K562 (cell line): ENCODE data around the gene MEIS1. TPM values are rescaled to one million over a fixed set of nuclear protein-coding genes. Genes with fewer than 3 reads are reported as not detected.

Source experiments
- ERF ChIP-seq: fragments of 450-650 bp; formaldehyde crosslinking; IDR thresholded peaks from 2 replicates; pipeline ENCODE4 v1.4.0; 2020; ENCODE audit warnings: mild to moderate bottlenecking, mixed read lengths
- KAT2B ChIP-seq: IDR thresholded peaks from one replicate; pipeline ENCODE4 v1.6.1; 2012; ENCODE audit warnings: low read depth, mild to moderate bottlenecking, control low read depth, inconsistent platforms, low read length, moderate library complexity
- PML ChIP-seq: IDR thresholded peaks from 2 replicates; pipeline ENCODE4 v1.6.1; 2012; ENCODE audit warnings: low read length, inconsistent platforms
- POU5F1 ChIP-seq: fragments of 150-350 bp; IDR thresholded peaks from 2 replicates; pipeline ENCODE4 v1.6.1; 2014; ENCODE audit warnings: borderline replicate concordance, low read length, low read depth, mild to moderate bottlenecking; ENCODE audit not compliant: partially characterized antibody
- SIX5 ChIP-seq, 2 experiments: IDR thresholded peaks; 2 replicates each; pipeline ENCODE4 v1.6.1; 2011; ENCODE audit warnings: low read length in 2 of 2, borderline replicate concordance in 1 of 2, low read depth in 1 of 2, mild to moderate bottlenecking in 1 of 2, moderate library complexity in 1 of 2; ENCODE audit not compliant: insufficient read depth in 1 of 2
- TCF7L2 ChIP-seq: fragments of 150-350 bp; IDR thresholded peaks from 2 replicates; pipeline ENCODE4 v1.6.1; 2016; ENCODE audit warnings: low read depth, mild to moderate bottlenecking, low read length, moderate library complexity
- TEAD4 ChIP-seq, 2 experiments: sonication (generic) in 1 of 2; formaldehyde crosslinking in 1 of 2; IDR thresholded peaks; 2 replicates each; pipeline versions ENCODE4 v1.6.1 to v1.8.0; 2012 to 2022; ENCODE audit warnings: borderline replicate concordance in 1 of 2, inconsistent platforms in 1 of 2, low read length in 1 of 2, mild to moderate bottlenecking in 1 of 2, missing genetic modification reagents in 1 of 2
- ZNF24 ChIP-seq: fragments of 450-650 bp; IDR thresholded peaks from 2 replicates; pipeline ENCODE4 v1.6.1; 2016
- ZNF780A ChIP-seq: fragments of 250-450 bp; sonication (Bioruptor Pico); IDR thresholded peaks from 2 replicates; pipeline ENCODE4 v1.5.0; 2021; ENCODE audit warnings: mild to moderate bottlenecking
- polyA plus RNA-seq, 8 experiments: library from polyadenylated mRNA; depleted of rRNA in 4 of 8; stranded (reverse) in 5 of 8; unstranded in 3 of 8; fragments of >200 nt; fragmentation: Nextera tagmentation in 2 of 8; fragmentation: Illumina TruSeq in 1 of 8; extraction: Ambion mirVana in 2 of 8; extraction: Trizol in 1 of 8; gene quantifications; 2 replicates each; pipeline versions ENCODE4 v1.2.1 to v1.2.3, GENCODE V29; 2011 to 2014; ENCODE audit warnings: inconsistent platforms in 1 of 8, missing spikeins in 1 of 8
- total RNA-seq, 7 experiments: library from RNA; depleted of rRNA in 6 of 7; stranded (reverse); fragments of >200 nt in 6 of 7; fragmentation: Illumina TruSeq in 2 of 7; extraction: Trizol in 2 of 7; gene quantifications; 2 replicates each; pipeline versions ENCODE4 v1.2.1 to v1.2.3, GENCODE V29; 2011 to 2021; ENCODE audit warnings: low replicate concordance in 1 of 7
- TF ChIP-seq, protein P1 (sequence below): fragments of 250-450 bp; sonication (Bioruptor Pico); IDR thresholded peaks from 2 replicates; pipeline ENCODE4 v1.4.0; 2020
- TF ChIP-seq, protein P2 (sequence below): fragments of 450-650 bp; IDR thresholded peaks from 2 replicates; pipeline ENCODE4 v1.6.1; 2016
- TF ChIP-seq, protein P3 (sequence below), 2 experiments: fragments of 450-650 bp; IDR thresholded peaks; 2 replicates each; pipeline ENCODE4 v1.6.1; 2016
- TF ChIP-seq, protein P4 (sequence below): fragments of 250-450 bp; sonication (Bioruptor Pico); IDR thresholded peaks from 2 replicates; pipeline ENCODE4 v1.8.0; 2022; ENCODE audit warnings: inconsistent platforms
- TF ChIP-seq, protein P5 (sequence below): sonication (generic); formaldehyde crosslinking; IDR thresholded peaks from 2 replicates; pipeline ENCODE4 v1.8.0; 2023; ENCODE audit warnings: mild to moderate bottlenecking, missing genetic modification reagents
- TF ChIP-seq, protein P6 (sequence below): fragments of 250-450 bp; sonication (Bioruptor Pico); IDR thresholded peaks from 2 replicates; pipeline ENCODE4 v1.5.0; 2021

MEIS1 gene
- total and polyA plus RNA-seq, 9 of the 15 experiments (the other 6 are each of a cell fraction or from before 2014, with no cell fraction given): 2.3 to 9.0 (median 5.9) TPM

DNA sequence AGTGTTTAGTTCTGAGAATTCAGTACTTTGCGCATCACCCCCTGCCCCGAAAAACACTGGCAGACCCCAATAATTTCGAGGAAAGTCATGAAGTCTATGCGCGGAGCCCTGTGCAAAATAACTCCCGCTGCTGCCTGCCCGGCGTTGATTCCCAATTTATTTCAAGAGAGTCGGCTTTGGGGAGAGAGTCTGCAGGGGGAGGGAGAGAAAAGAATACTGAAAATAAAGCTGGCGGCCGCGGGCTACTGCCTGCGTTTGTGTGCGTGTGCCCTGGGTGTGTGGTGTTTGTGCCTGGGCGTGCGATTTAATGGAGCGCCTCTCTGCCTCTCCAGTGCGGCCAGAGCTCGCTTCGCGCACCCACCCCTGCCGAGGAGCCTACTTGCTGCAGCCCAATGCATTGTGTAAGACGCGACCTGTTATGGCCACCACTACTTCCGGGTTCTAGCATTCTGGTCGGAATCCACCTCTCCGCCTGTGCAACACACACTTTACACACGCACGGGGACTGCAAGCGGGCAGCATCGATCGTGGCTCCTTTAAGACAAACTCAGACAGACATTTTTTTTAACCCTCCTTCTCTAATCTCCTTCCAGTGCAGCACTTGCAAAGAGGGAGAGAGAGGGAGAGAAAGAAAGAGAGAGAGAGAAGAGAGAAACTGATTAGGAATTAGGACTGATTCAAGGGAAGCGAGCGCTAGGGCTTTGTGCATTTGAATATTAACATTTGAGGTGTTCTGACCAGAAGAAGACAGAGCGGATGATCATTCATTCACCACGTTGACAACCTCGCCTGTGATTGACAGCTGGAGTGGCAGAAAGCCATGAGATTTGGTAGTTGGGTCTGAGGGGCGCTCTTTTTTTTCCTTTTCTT lies at the start of gene MEIS1 (continued):
- TF ChIP-seq, protein P1, sequence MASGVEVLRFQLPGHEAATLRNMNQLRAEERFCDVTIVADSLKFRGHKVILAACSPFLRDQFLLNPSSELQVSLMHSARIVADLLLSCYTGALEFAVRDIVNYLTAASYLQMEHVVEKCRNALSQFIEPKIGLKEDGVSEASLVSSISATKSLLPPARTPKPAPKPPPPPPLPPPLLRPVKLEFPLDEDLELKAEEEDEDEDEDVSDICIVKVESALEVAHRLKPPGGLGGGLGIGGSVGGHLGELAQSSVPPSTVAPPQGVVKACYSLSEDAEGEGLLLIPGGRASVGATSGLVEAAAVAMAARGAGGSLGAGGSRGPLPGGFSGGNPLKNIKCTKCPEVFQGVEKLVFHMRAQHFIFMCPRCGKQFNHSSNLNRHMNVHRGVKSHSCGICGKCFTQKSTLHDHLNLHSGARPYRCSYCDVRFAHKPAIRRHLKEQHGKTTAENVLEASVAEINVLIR (CRISPR knock-in tag): 0 out of 2 replicates have a peak, but pooled peaks have one; percentile 13
- peak; percentile 68; the same call in 1 of the 2 replicates for TF ChIP-seq ZNF24
- TF ChIP-seq KAT2B: no peak
- TF ChIP-seq POU5F1: no peak
- TF ChIP-seq, protein P2, sequence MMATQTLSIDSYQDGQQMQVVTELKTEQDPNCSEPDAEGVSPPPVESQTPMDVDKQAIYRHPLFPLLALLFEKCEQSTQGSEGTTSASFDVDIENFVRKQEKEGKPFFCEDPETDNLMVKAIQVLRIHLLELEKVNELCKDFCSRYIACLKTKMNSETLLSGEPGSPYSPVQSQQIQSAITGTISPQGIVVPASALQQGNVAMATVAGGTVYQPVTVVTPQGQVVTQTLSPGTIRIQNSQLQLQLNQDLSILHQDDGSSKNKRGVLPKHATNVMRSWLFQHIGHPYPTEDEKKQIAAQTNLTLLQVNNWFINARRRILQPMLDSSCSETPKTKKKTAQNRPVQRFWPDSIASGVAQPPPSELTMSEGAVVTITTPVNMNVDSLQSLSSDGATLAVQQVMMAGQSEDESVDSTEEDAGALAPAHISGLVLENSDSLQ: peak; percentile 98
- TF ChIP-seq, protein P3, sequence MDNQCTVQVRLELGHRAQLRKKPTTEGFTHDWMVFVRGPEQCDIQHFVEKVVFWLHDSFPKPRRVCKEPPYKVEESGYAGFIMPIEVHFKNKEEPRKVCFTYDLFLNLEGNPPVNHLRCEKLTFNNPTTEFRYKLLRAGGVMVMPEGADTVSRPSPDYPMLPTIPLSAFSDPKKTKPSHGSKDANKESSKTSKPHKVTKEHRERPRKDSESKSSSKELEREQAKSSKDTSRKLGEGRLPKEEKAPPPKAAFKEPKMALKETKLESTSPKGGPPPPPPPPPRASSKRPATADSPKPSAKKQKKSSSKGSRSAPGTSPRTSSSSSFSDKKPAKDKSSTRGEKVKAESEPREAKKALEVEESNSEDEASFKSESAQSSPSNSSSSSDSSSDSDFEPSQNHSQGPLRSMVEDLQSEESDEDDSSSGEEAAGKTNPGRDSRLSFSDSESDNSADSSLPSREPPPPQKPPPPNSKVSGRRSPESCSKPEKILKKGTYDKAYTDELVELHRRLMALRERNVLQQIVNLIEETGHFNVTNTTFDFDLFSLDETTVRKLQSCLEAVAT (IDR thresholded peaks at IDR 0.05): 0 out of 4 replicates have a peak, but pooled peaks of 1 of the 2 experiments have one; percentile 23
- TF ChIP-seq ERF (CRISPR knock-in tag): no peak
- TF ChIP-seq, protein P4, sequence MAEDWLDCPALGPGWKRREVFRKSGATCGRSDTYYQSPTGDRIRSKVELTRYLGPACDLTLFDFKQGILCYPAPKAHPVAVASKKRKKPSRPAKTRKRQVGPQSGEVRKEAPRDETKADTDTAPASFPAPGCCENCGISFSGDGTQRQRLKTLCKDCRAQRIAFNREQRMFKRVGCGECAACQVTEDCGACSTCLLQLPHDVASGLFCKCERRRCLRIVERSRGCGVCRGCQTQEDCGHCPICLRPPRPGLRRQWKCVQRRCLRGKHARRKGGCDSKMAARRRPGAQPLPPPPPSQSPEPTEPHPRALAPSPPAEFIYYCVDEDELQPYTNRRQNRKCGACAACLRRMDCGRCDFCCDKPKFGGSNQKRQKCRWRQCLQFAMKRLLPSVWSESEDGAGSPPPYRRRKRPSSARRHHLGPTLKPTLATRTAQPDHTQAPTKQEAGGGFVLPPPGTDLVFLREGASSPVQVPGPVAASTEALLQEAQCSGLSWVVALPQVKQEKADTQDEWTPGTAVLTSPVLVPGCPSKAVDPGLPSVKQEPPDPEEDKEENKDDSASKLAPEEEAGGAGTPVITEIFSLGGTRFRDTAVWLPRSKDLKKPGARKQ (CRISPR knock-in tag): no peak
- TF ChIP-seq SIX5 (IDR thresholded peaks at IDR 0.05; ENCODE audit: borderline replicate concordance in 1 of 2, insufficient read depth in 1 of 2, low read depth in 1 of 2, low read length in 2 of 2): peak in 1 of 2 experiments; percentile 33; a peak in 1 of 4 replicates
- peak; percentile 43 for TF ChIP-seq TEAD4 (IDR thresholded peaks at IDR 0.05; ENCODE audit: low read length)
- no peak for TF ChIP-seq TEAD4 (CRISPR knock-in tag; IDR thresholded peaks at IDR 0.05; ENCODE audit: borderline replicate concordance)
- TF ChIP-seq PML: peak; percentile 71
- TF ChIP-seq ZNF780A (CRISPR knock-in tag): no peak
- TF ChIP-seq, protein P5, sequence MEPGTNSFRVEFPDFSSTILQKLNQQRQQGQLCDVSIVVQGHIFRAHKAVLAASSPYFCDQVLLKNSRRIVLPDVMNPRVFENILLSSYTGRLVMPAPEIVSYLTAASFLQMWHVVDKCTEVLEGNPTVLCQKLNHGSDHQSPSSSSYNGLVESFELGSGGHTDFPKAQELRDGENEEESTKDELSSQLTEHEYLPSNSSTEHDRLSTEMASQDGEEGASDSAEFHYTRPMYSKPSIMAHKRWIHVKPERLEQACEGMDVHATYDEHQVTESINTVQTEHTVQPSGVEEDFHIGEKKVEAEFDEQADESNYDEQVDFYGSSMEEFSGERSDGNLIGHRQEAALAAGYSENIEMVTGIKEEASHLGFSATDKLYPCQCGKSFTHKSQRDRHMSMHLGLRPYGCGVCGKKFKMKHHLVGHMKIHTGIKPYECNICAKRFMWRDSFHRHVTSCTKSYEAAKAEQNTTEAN (CRISPR knock-in tag): peak; percentile 98
- TF ChIP-seq TCF7L2: peak; percentile 85
- TF ChIP-seq, protein P6, sequence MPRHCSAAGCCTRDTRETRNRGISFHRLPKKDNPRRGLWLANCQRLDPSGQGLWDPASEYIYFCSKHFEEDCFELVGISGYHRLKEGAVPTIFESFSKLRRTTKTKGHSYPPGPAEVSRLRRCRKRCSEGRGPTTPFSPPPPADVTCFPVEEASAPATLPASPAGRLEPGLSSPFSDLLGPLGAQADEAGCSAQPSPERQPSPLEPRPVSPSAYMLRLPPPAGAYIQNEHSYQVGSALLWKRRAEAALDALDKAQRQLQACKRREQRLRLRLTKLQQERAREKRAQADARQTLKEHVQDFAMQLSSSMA (CRISPR knock-in tag): no peak
